Transverse colon (tissue), 4 donors: ENCODE results near the gene CCER1.
A peak's percentile ranks its signal among the peaks of the same experiment; 100 is the strongest.

Source experiments
- POLR2A ChIP-seq: fragments of 450-650 bp; IDR thresholded peaks from one replicate; pipeline ENCODE4 v1.6.1; 2016; ENCODE audit warnings: antibody characterized with exemption, mild to moderate bottlenecking, moderate library complexity
- POLR2AphosphoS5 ChIP-seq, 3 donors: sonication (generic); formaldehyde crosslinking; IDR thresholded peaks; one replicate each; pipeline ENCODE4 v1.6.1; 2016; ENCODE audit warnings: antibody characterized with exemption in 3 of 3
- TF ChIP-seq, protein P1 (sequence below), 5 experiments: fragments of 200-600 bp in 3 of 5; fragments of 450-650 bp in 2 of 5; sonication (generic) in 3 of 5; IDR thresholded peaks; 1 replicate in 2 of 5; 2 replicates in 3 of 5; pipeline ENCODE4 v1.5.1; 2016 to 2017; ENCODE audit warnings: antibody characterized with exemption in 5 of 5, inconsistent platforms in 3 of 5, mild to moderate bottlenecking in 2 of 5, moderate library complexity in 1 of 5

DNA sequence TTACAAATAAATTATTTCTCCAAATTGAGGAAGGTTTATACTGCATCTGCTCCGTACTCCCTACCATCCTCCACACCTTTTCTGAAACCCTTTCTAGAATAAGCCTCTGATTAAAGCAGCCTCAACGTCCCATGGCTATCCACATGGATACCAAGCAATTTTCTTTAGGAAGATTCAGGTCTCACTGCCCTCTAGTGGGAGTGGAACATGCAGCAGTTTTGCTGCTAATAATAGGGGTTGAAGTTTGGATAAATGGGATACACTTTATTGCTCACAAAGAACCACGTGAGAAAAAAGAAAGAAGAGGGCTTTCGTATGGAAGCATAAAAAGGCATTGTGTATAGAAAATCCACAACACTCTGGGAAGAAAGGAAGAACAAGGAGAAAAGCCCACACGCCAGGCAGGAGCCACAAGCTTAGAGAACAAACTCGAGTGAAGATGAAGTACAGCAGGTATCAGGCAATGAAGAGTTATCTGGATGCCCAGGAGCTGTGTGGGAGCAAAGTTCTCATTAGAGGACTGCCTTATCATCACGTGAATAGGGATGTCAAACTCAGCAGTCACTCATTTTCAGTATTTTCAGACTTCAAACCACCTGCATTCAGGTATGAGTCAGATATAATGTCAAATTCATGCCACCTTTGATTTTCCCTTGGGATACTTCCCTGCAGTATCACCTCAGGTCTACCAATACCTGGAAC lies 45.8 kb downstream of the CCER1 start:
- TF ChIP-seq, protein P1, sequence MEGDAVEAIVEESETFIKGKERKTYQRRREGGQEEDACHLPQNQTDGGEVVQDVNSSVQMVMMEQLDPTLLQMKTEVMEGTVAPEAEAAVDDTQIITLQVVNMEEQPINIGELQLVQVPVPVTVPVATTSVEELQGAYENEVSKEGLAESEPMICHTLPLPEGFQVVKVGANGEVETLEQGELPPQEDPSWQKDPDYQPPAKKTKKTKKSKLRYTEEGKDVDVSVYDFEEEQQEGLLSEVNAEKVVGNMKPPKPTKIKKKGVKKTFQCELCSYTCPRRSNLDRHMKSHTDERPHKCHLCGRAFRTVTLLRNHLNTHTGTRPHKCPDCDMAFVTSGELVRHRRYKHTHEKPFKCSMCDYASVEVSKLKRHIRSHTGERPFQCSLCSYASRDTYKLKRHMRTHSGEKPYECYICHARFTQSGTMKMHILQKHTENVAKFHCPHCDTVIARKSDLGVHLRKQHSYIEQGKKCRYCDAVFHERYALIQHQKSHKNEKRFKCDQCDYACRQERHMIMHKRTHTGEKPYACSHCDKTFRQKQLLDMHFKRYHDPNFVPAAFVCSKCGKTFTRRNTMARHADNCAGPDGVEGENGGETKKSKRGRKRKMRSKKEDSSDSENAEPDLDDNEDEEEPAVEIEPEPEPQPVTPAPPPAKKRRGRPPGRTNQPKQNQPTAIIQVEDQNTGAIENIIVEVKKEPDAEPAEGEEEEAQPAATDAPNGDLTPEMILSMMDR (IDR thresholded peaks at IDR 0.05), result peak; percentile 46 to 63 (median 59)
- TF ChIP-seq POLR2A, result no peak
- TF ChIP-seq POLR2AphosphoS5 (IDR thresholded peaks at IDR 0.05), result no peak
